Measurements from ENCODE around the gene PLCB1. TPM values are rescaled to one million over a fixed set of nuclear protein-coding genes. Genes with fewer than 3 reads are reported as not detected.

Gene PLCB1
- total and polyA plus RNA-seq, 2 experiments from 2014 or later: 14.9 to 20.7 TPM

DNA sequence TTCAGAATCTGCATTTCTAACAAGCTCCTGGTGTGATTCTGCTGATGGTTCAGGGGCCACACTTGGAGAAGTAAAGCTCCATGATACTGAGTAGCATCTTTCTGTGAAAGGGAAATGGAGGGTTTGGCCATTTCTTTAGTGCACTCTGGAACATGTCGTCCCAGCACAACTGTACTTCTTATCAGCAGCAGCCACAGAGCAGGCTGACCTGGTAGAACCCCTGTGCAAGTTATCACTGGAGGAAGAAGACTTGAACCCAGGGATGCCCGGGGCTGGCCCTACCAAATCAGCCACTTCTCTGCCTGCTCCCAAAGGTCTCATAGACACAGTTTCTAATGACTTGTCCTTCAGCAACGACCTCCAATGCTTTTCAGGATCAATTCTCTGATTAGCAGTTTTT, 582.1 kb downstream of the PLCB1 start (continued):
- no peak for TF ChIP-seq ZNF462 (CRISPR knock-in tag; IDR thresholded peaks at IDR 0.05)
- no peak for TF ChIP-seq ZNF114 (CRISPR knock-in tag; IDR thresholded peaks at IDR 0.05)

DNA sequence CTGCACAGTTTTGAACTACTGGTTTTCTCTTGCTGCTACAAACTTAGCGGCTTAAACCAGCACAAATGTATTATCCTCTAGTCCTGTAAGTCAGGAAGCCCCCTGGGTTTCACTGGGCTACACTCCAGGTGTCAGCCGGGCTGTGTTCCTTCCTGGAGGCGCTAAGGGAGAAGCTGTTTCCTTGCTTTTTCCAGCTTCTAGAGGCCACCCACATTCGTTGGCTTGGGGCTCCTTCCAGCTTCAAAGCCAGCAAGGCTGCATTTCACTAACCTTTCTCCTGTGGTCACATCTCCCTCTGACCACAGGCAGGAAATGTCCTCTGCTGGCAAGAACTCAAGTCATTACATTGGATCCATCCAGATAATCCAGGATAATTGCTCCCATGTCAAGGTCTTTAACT, 586.2 kb downstream of the PLCB1 start:
- DNase-seq (ENCODE audit: low spot score) (no peak), ATAC-seq (no peak)
- Histone ChIP-seq H4K20me1 (replicated peaks; ENCODE audit: insufficient read depth) (no peaks in the 10 kb centered on the region), H3K36me3 (ENCODE audit: insufficient read depth) (no peaks in the 10 kb centered on the region), H3K4me1 (ENCODE audit: insufficient read depth) (no peaks in the 10 kb centered on the region), H3K27ac (ENCODE audit: low read depth) (no peak overlapping the region), H3K27me3 (ENCODE audit: insufficient read depth) (no peaks in the 10 kb centered on the region), H3F3A (replicated peaks; ENCODE audit: low read depth) (no peaks in the 10 kb centered on the region), H3K9me2 (ENCODE audit: insufficient read depth) (peaks cover 6% of the 10 kb centered on the region; the same call in 1 of the 2 replicates), H2AFZ (no peak overlapping the region), H3K4me2 (no peak overlapping the region), H3K4me3 (no peak overlapping the region), H3K79me2 (replicated peaks; ENCODE audit: insufficient read depth) (no peaks in the 10 kb centered on the region)
- Mint-ChIP-seq H3K9me3 (no peaks in the 10 kb centered on the region; the same call in 2 of the 3 replicates), H3K36me3 (ENCODE audit: low read depth) (peaks cover 2% of the 10 kb centered on the region; the same call in 2 of the 3 replicates), H3K4me1 (peaks cover 6% of the 10 kb centered on the region), H3K27me3 (ENCODE audit: insufficient read depth, low read depth, poor library complexity) (no peaks in the 10 kb centered on the region), H3K27ac (no peak overlapping the region), H3K4me3 (no peak overlapping the region)
- no peak for TF ChIP-seq EZH2phosphoT487 (IDR thresholded peaks at IDR 0.05; ENCODE audit: unreplicated experiment)
- no peak for TF ChIP-seq ZNF331 (CRISPR knock-in tag; IDR thresholded peaks at IDR 0.05; ENCODE audit: low read depth)
- TF ChIP-seq EZH2 (IDR thresholded peaks at IDR 0.05; ENCODE audit: low read depth, unreplicated experiment): no peak
- no peak for TF ChIP-seq CREB1 (CRISPR knock-in tag; IDR thresholded peaks at IDR 0.05; ENCODE audit: low read depth)
- TF ChIP-seq, protein P1, sequence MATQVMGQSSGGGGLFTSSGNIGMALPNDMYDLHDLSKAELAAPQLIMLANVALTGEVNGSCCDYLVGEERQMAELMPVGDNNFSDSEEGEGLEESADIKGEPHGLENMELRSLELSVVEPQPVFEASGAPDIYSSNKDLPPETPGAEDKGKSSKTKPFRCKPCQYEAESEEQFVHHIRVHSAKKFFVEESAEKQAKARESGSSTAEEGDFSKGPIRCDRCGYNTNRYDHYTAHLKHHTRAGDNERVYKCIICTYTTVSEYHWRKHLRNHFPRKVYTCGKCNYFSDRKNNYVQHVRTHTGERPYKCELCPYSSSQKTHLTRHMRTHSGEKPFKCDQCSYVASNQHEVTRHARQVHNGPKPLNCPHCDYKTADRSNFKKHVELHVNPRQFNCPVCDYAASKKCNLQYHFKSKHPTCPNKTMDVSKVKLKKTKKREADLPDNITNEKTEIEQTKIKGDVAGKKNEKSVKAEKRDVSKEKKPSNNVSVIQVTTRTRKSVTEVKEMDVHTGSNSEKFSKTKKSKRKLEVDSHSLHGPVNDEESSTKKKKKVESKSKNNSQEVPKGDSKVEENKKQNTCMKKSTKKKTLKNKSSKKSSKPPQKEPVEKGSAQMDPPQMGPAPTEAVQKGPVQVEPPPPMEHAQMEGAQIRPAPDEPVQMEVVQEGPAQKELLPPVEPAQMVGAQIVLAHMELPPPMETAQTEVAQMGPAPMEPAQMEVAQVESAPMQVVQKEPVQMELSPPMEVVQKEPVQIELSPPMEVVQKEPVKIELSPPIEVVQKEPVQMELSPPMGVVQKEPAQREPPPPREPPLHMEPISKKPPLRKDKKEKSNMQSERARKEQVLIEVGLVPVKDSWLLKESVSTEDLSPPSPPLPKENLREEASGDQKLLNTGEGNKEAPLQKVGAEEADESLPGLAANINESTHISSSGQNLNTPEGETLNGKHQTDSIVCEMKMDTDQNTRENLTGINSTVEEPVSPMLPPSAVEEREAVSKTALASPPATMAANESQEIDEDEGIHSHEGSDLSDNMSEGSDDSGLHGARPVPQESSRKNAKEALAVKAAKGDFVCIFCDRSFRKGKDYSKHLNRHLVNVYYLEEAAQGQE (IDR thresholded peaks at IDR 0.05; ENCODE audit: unreplicated experiment): no peak
